UCSD-AML1 (cell line): ENCODE measurements around the gene SIX4.

Experiments
- DNase-seq: peaks from one replicate; lab custom pipeline; 2025; ENCODE audit not compliant: unreplicated experiment; lab: John Stamatoyannopoulos, UW

Gene SIX4

DNA sequence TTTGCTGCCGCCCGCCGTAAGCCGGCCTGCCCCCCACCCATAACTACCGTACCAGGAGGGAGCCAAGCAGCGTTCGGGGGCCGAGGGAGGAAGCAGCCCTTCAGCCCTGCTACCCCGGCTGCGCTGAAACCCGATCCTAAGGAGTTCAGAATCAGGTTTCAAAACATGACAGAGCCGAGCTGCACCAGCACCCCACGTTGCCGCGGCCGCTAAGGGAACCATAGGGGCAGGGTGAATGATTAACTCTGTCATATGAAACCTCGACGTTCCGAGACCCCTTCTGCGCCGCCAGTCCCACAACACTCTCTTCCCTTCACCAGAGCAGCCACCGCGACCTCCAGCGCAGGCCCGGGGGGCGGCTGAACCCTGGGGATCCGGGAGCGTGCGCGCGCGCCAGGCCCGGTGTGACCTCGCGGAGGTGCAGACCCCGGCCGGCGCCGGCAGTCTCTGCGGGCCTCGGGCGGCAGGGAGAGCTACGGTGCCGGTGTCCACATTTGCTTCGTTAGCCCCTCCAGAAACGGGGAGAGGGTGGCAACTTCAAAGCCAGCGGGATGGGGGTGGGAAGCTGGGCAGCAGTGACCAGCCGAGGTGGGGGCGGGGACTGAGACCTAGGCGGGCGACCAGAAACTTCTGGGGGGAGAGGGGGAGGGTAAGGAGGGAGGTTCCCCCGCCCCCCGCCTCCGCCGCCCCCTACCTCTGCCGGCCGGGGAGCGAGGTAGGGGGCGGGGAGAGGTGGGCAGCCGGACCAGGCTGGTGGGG is 1.6 kb downstream of the SIX4 start:
- no peak for DNase-seq

GRCh38 chr14:60722107-60722356 is 2.1 kb downstream of the SIX4 start:
- no peak for DNase-seq

DNA sequence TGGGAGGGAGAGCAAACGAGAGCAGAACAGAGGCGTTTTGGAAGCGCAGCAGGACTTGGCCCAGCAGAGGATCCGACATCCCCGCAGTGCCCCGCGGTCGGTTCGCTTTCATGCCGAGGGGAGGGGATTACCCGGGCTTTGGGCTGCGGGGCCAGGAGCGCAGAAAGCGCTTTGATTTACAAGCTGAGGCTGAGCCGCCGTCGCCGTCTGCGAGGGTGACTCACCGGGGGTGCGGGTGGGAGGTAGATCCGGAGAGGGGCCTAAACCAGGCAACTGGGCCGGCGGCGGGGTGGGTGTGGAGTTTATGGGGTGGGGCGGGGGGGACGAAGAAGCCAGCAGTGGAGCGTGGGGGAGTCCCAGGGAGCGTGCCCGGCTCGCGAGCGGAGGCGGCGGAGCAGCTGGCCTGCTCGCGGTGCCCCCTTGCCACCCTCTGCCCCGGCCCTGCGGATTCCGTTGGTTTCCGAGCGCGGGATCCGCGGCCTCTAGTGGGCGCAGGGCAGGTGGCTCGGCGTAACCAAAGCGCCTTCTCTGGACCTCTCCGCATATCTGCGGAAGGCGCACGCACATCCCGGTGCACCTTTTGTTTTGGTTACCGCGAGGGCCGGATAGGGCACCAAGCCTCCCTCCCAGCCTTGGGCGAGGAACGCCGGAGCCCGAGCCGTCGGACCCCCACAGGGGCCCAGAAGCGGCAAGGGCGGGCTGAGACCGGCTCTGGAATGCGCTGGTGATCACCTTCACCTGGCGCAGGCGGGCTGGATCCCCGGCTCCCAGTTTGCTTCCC is 2.6 kb downstream of the SIX4 start:
- DNase-seq = no peak

DNA sequence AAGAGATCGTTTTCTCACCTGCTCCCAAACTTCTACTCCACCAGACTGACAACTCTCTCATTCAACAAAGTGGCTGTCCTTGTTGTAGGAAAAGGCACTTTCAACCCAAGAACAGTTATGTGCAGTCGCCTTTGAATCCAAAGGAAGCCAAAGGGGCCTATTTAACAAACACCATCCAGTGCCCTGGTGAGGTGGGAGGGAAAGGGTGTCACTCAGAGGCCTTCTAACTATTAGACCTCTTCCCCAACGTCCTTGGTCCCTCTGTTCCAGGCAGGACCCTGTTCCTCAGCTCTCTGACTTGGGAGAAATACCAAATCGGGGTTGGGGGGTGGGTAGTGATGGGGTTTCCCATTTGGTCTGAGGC is 3.2 kb downstream of the SIX4 start:
- no peak for DNase-seq

GRCh38 chr14:60720391-60720790 is 3.8 kb downstream of the SIX4 start:
- no peak for DNase-seq

DNA sequence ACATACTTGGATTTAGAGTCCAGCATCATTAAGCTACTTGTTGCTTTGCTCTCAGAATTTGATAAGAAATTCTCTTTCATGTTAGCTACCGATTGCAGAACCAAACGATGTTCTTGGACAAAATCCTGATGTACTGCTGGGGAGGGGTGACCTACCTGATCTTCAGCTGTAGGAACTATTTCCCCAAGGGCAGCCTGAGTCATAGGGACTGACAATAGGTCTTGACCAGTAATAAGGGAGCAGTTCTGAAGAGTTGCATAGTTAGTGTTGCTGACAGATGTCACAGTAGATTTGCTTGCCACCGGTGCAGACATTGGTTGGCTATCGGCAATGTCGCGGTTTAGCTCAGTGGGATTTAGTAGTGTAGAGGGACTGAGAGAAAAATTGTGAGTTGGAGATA is 10.6 kb downstream of the SIX4 start:
- no peak for DNase-seq

DNA sequence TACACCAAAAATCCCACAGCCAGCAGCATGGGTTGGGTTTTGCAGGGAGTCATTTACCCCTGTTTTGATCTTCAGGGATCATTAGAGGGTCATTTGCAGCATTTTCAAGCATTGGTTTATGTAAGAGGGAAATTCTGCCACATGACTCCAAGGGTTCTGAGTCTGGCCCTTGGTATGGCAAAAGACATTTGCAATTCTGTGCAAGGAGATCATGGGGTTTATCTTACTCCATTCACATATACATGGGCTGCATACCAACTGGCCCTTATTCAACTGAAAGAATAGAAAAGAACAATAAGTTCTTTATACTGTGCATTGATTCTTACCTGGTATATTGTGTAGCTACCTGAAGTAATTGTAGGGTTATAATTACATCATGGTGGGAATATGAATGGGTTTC is 13.7 kb downstream of the SIX4 start:
- no peak for DNase-seq

DNA sequence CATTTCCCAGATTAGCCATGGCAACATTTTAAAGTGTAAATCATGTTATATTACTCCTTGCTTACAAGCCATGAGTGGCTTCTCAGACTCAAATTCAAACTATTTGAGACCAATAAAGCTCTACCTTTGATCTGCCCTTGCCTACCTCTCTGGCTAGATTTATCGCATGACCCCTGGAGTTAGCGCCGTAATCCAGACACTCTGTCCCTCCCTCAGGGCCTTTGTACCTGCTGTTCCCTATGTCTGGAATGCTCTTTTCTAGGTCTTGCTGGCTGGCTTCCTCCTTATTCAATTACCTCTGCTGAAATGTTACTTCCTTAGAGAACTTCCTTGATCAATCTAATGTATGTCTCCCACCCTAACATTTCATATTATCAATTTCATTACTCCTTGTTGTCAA is 16.3 kb downstream of the SIX4 start:
- no peak for DNase-seq

DNA sequence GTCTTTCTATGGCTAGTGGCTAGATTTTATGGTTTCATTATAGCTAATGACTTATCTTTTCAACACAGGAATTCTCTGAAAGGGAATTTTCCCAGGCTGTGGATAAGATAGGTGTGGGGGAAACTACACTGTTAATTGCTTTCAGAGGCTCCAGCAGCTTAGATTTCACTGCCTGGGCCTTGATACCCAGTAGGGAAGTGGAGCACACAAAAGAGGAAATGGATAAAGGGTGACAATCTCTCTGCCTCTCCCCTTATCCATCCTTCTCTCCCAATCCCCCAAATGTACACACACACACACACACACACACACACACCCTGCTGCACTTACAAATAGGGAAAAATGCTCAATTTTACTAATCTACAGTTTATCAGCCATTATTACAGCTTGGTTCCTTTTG is 19.1 kb downstream of the SIX4 start:
- DNase-seq = no peak

GRCh38 chr14:60700598-60700997 is 23.6 kb downstream of the SIX4 start:
- DNase-seq = no peak

GRCh38 chr14:60695327-60695726 is 28.8 kb downstream of the SIX4 start:
- DNase-seq = no peak

GRCh38 chr14:60691383-60692113 is 32.6 kb downstream of the SIX4 start:
- DNase-seq = no peak

DNA sequence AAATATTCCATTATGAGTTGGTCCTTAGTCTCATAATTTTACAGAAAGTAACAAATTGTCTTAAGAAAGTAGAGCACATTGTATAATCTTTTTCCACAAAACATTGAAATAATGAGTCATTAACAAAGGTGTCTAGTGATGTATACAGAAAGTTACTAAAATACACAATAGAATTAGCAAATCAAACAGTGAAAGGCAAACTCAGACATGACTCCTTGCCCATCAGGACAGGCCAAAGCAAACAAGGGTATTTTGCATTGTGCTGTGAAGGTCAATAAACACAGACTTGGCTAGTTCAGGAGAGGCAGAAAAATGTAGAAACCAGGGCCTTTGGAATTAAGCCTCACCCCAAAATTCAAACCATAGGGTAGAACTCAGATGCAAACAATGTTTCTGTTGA is 37.3 kb downstream of the SIX4 start:
- DNase-seq = no peak

- no peak for DNase-seq
Observed at GRCh38 chr14:60684203-60684602, 39.9 kb downstream of the SIX4 start.

- DNase-seq = no peak
Observed at GRCh38 chr14:60681271-60681670, 42.9 kb downstream of the SIX4 start.

DNA sequence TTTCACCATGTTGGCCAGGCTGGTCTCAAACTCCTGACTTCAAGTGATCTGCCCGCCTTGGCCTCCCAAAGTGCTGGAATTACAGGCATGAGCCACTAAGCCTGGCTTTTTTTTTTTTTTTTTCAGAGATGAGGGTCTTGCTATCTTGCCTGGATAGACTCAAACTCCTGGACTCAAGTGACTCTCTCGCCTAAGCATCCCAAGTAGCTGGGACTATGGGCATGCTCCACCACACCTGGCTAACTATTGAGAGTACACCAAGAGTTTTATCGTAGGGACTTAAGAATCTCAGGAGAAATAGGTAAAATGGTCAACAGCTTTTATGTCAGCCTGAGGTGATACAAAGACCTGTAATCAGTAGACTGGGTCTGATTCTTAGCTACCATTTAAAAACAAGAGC is 43.6 kb downstream of the SIX4 start:
- no peak for DNase-seq

- no peak for DNase-seq
Observed at GRCh38 chr14:60679566-60680258, 44.4 kb downstream of the SIX4 start.

DNA sequence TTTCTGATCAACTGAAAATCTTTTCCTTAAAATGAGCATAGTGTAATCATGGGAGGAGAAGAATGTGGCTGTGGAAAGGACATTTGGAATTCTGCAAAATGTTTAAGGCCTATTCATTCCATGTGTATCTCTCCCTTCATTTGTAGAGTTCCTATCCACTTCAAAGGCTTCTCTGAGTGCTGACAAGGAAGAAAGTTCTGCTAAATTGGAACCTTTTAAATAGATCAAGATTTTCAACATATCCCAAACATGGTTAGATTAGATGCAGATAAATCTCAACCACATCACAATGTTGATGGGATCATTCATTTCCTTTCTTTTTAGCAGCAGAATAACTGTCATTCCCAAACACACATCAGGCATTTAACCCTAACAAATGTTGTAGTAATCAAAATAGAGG is 46.5 kb downstream of the SIX4 start:
- no peak for DNase-seq

GRCh38 chr14:60670989-60671388 is 53.2 kb downstream of the SIX4 start:
- DNase-seq = no peak

DNA sequence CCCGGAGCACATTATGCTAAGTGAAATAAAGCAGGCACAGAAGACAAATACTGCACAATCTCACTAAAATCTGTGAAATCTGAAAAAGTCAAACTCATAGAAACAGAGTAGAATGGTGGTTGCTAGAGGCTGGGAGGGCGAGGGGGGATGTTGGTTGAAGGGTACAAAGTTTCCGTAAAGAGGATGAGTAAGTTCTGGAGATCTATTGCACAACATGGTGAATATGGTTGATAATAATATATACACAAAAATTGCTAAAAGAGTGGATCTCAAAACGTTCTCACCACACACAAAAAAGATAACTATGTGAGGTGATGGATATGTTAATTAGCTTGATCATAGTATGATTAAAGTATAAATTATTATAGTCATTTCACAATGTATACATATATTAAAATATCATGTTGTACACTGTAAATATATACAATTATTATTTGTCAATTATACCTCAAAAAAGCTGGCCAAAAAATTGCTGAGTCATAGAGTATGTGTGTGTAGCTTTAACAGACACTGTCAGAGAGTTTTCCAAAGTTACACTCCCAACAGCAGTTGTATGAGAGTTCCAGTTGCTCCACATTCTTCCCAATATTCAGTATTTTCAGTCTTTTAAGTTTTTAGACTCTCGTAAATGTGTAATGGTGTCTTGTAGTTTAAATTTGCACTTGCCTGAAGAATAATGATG is 55.6 kb downstream of the SIX4 start:
- DNase-seq = no peak

DNA sequence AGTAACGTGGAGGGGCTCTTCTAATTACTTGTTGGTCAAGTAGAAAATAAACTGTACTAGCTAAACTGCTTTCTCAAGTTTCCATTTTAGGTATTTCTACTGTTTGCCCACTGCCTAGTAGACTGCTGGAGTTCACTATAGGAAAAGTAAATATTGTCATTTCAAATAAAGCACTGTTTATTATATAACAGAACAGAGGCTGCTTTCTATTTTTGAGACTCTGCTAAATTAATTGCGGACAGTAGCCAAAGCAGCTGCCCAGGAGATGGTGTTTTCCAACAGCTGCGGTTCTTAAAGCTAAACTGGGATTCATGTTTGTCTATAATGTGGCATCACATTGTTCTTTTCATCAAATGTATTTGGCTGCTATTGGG is 59.0 kb downstream of the SIX4 start:
- DNase-seq = no peak
